NCI-H2029 (cell line): Measurements from ENCODE around the gene TMEM37.
"Not testable (repeated sequence)": the region's sequence is repeated elsewhere in the genome, so short reads cannot be mapped to it uniquely, and the experiment has no call there.

Source experiments
- DNase-seq: peaks from one replicate; lab custom pipeline; 2025; lab: John Stamatoyannopoulos, UW

TMEM37 gene

GRCh38 chr2:119431155-119431975 is at the start of gene TMEM37:
Gene TMEM37, plus strand, starts transcription at chr2:119431854. Its CDS starts 50 bp downstream, at chr2:119431904.
- no peak for DNase-seq

GRCh38 chr2:119383410-119384140 is 48.1 kb upstream of the TMEM37 start:
- DNase-seq: no peak

- no peak for DNase-seq
Measured at GRCh38 chr2:119384971-119385370, 46.7 kb upstream of the TMEM37 start.

- DNase-seq: no peak
Measured at GRCh38 chr2:119385466-119385865, 46.2 kb upstream of the TMEM37 start.

- DNase-seq: no peak
Measured at GRCh38 chr2:119387381-119388129, 44.1 kb upstream of the TMEM37 start.

GRCh38 chr2:119389615-119390306 is 41.9 kb upstream of the TMEM37 start:
- DNase-seq: no peak

- DNase-seq: no peak
Measured at GRCh38 chr2:119393971-119394748, 37.5 kb upstream of the TMEM37 start.

- no peak for DNase-seq
Measured at GRCh38 chr2:119397196-119397595, 34.5 kb upstream of the TMEM37 start.

- DNase-seq: no peak
Measured at GRCh38 chr2:119402106-119402505, 29.5 kb upstream of the TMEM37 start.

GRCh38 chr2:119402645-119403560 is 28.8 kb upstream of the TMEM37 start:
- no peak for DNase-seq

GRCh38 chr2:119403618-119404017 is 28.0 kb upstream of the TMEM37 start:
- DNase-seq: not testable (repeated sequence)

- DNase-seq: no peak
Measured at GRCh38 chr2:119405151-119405550, 26.5 kb upstream of the TMEM37 start.

GRCh38 chr2:119407430-119408220 is 24.0 kb upstream of the TMEM37 start:
- peak; percentile 50 for DNase-seq

GRCh38 chr2:119408221-119408619 is 23.4 kb upstream of the TMEM37 start:
- DNase-seq: peak; percentile 54

- DNase-seq: peak; percentile 56
Measured at GRCh38 chr2:119409506-119409905, 22.1 kb upstream of the TMEM37 start.

GRCh38 chr2:119414894-119415293 is 16.8 kb upstream of the TMEM37 start:
- DNase-seq: no peak

- DNase-seq: no peak
Measured at GRCh38 chr2:119415630-119416029, 16.0 kb upstream of the TMEM37 start.

GRCh38 chr2:119416299-119416923 is 15.2 kb upstream of the TMEM37 start:
- no peak for DNase-seq

- no peak for DNase-seq
Measured at GRCh38 chr2:119417908-119418307, 13.7 kb upstream of the TMEM37 start.
